A673 (cell line): Measurements from ENCODE around the gene THADA.

Experiments used
- EZH2 ChIP-seq: fragments of 200-600 bp; sonication (generic); IDR thresholded peaks from 2 replicates; pipeline ENCODE4 v1.6.1; 2017; ENCODE audit warnings: borderline replicate concordance, low read depth, mild to moderate bottlenecking, mixed read lengths, antibody characterized with exemption, low read length; ENCODE audit not compliant: poor library complexity, severe bottlenecking
- TF ChIP-seq, protein P1 (sequence below): fragments of 300-800, 200-600 bp; sonication (generic); conservative IDR thresholded peaks from 2 replicates; pipeline ENCODE4 v1.5.1; 2017; ENCODE audit warnings: low read depth, mild to moderate bottlenecking, antibody characterized with exemption, low read length, moderate library complexity, mixed read lengths

GRCh38 chr2:43248621-43249020 lies 347.2 kb downstream of the THADA start:
- TF ChIP-seq, protein P1, sequence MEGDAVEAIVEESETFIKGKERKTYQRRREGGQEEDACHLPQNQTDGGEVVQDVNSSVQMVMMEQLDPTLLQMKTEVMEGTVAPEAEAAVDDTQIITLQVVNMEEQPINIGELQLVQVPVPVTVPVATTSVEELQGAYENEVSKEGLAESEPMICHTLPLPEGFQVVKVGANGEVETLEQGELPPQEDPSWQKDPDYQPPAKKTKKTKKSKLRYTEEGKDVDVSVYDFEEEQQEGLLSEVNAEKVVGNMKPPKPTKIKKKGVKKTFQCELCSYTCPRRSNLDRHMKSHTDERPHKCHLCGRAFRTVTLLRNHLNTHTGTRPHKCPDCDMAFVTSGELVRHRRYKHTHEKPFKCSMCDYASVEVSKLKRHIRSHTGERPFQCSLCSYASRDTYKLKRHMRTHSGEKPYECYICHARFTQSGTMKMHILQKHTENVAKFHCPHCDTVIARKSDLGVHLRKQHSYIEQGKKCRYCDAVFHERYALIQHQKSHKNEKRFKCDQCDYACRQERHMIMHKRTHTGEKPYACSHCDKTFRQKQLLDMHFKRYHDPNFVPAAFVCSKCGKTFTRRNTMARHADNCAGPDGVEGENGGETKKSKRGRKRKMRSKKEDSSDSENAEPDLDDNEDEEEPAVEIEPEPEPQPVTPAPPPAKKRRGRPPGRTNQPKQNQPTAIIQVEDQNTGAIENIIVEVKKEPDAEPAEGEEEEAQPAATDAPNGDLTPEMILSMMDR, result no peak
- TF ChIP-seq EZH2, result no peak
